RKO (cell line): Measurements from ENCODE around the gene JMJD8.
A peak's percentile ranks its signal among the peaks of the same experiment; 100 is the strongest.

Experiments
- DNase-seq: peaks from one replicate; pipeline ENCODE4 v3.0.0-alpha.2; 2016; ENCODE audit warnings: low spot score

The JMJD8 gene

GRCh38 chr16:684071-684794 is at the start of gene JMJD8:
Gene JMJD8, minus strand, starts transcription at chr16:684334. Its CDS starts 15 bp downstream, at chr16:684319.
- peak; percentile 97 for DNase-seq

GRCh38 chr16:733382-734207 is 49.5 kb upstream of the JMJD8 start:
- no peak for DNase-seq

GRCh38 chr16:732936-733335 is 48.8 kb upstream of the JMJD8 start:
- DNase-seq, result peak; percentile 61

- no peak for DNase-seq
Observed at GRCh38 chr16:732332-732731, 48.2 kb upstream of the JMJD8 start.

- DNase-seq, result no peak
Observed at GRCh38 chr16:730666-731509, 46.8 kb upstream of the JMJD8 start.

GRCh38 chr16:729768-730665 is 45.9 kb upstream of the JMJD8 start:
- DNase-seq, result no peak

- peak; percentile 75 for DNase-seq
Observed at GRCh38 chr16:728890-729744, 45.0 kb upstream of the JMJD8 start.

- peak; percentile 93 for DNase-seq
Observed at GRCh38 chr16:728131-728889, 44.2 kb upstream of the JMJD8 start.

GRCh38 chr16:727291-727977 is 43.3 kb upstream of the JMJD8 start:
- peak; percentile 77 for DNase-seq

GRCh38 chr16:726438-727290 is 42.5 kb upstream of the JMJD8 start, which contains the start of the genes CCDC78 and HAGHL:
Gene CCDC78, minus strand, starts transcription at chr16:726443. Its CDS starts 76 bp downstream, at chr16:726367.
Gene HAGHL, plus strand, starts transcription at chr16:727106. Its CDS starts 404 bp downstream, at chr16:727510.
- DNase-seq, result peak; percentile 82

- DNase-seq, result no peak
Observed at GRCh38 chr16:726188-726437, 42.0 kb upstream of the JMJD8 start.

- DNase-seq, result no peak
Observed at GRCh38 chr16:725463-726187, 41.5 kb upstream of the JMJD8 start.

GRCh38 chr16:725041-725376 is 40.9 kb upstream of the JMJD8 start:
- no peak for DNase-seq

GRCh38 chr16:724188-725040 is 40.3 kb upstream of the JMJD8 start:
- no peak for DNase-seq

- no peak for DNase-seq
Observed at GRCh38 chr16:723695-724094, 39.6 kb upstream of the JMJD8 start.

GRCh38 chr16:722835-723633 is 38.9 kb upstream of the JMJD8 start:
- DNase-seq, result no peak
